ENCODE results near the gene JUN. TPM values are rescaled to one million over a fixed set of nuclear protein-coding genes. Genes with fewer than 3 reads are reported as not detected.

The JUN gene
- total and polyA plus RNA-seq, 9 donors: 50.7 to 740 (median 155) TPM

- Histone ChIP-seq H3K9me3 (no peaks in the 10 kb centered on the region), H3K36me3 (no peaks in the 10 kb centered on the region), H3K4me1 (ENCODE audit: insufficient read depth) (no peaks in the 10 kb centered on the region), H3K27ac (no peak overlapping the region), H3K4me3 (no peak overlapping the region), H3K27me3 (no peaks in the 10 kb centered on the region)
- intact Hi-C loops (cut with DNase I): loop anchor here in 2 of 4 donors (10.0 kb wide), 3 partner anchors 949 to 1009 kb away; no protein-coding TSS in a partner anchor
- TF ChIP-seq EP300 (IDR thresholded peaks at IDR 0.05) (no peak), CTCF (IDR thresholded peaks at IDR 0.05) (no peak), POLR2A (IDR thresholded peaks at IDR 0.05) (no peak)
- no peak for DNase-seq
- WGBS, 3 donors: 40 to 48% (median 48%) methylated on average over 5 of the region's 5 CpGs
Observed at GRCh38 chr1:58745666-58746065, 38.2 kb downstream of the JUN start.

- no peak overlapping the region for H3K27ac ChIP-seq
- H3K4me3 ChIP-seq: no peak overlapping the region
- H3K4me1 ChIP-seq (ENCODE audit: insufficient read depth): no peaks in the 10 kb centered on the region
- H3K9me3 ChIP-seq: no peaks in the 10 kb centered on the region
- no peak for DNase-seq
- no peaks in the 10 kb centered on the region for H3K27me3 ChIP-seq
- no peak for TF ChIP-seq CTCF (IDR thresholded peaks at IDR 0.05)
- TF ChIP-seq POLR2A (IDR thresholded peaks at IDR 0.05): no peak
- TF ChIP-seq EP300 (IDR thresholded peaks at IDR 0.05): no peak
- intact Hi-C loops (cut with DNase I): loop anchor here in 2 of 4 donors (10.0 kb wide), 3 partner anchors 950 to 1010 kb away; no protein-coding TSS in a partner anchor
- WGBS, 3 donors: 20 to 27% (median 23%) methylated on average over 1 of the region's 1 CpG
- H3K36me3 ChIP-seq: no peaks in the 10 kb centered on the region
Observed at GRCh38 chr1:58745117-58745516, 38.7 kb downstream of the JUN start.

- DNase-seq: no peak
- WGBS, 3 donors: 89 to 93% (median 91%) methylated on average over 14 of the region's 14 CpGs
Observed at GRCh38 chr1:58741678-58742553, 41.9 kb downstream of the JUN start.

More at GRCh38 chr1:58741678-58742553, 41.9 kb downstream of the JUN start:
- no peak for TF ChIP-seq EP300 (IDR thresholded peaks at IDR 0.05)
- TF ChIP-seq POLR2A (IDR thresholded peaks at IDR 0.05): no peak
- TF ChIP-seq CTCF (IDR thresholded peaks at IDR 0.05): no peak
- Histone ChIP-seq H3K27me3 (no peaks in the 10 kb centered on the region), H3K36me3 (no peaks in the 10 kb centered on the region), H3K4me3 (no peak overlapping the region), H3K27ac (no peak overlapping the region), H3K9me3 (no peaks in the 10 kb centered on the region), H3K4me1 (ENCODE audit: insufficient read depth) (no peaks in the 10 kb centered on the region)
- intact Hi-C loops (cut with DNase I): loop anchor here in 2 of 4 donors (2.0 to 10.0 kb wide), 4 partner anchors 953 to 1019 kb away; no protein-coding TSS in a partner anchor
